ENCODE results near the gene GOLGA8A. TPM values are rescaled to one million over a fixed set of nuclear protein-coding genes. Genes with fewer than 3 reads are reported as not detected.

GOLGA8A gene, protein sequence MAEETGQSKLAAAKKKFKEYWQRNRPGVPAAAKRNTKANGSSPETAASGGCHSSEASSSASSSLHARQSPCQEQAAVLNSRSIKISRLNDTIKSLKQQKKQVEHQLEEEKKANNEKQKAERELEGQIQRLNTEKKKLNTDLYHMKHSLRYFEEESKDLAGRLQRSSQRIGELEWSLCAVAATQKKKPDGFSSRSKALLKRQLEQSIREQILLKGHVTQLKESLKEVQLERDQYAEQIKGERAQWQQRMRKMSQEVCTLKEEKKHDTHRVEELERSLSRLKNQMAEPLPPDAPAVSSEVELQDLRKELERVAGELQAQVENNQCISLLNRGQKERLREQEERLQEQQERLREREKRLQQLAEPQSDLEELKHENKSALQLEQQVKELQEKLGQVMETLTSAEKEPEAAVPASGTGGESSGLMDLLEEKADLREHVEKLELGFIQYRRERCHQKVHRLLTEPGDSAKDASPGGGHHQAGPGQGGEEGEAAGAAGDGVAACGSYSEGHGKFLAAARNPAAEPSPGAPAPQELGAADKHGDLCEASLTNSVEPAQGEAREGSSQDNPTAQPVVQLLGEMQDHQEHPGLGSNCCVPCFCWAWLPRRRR
- 10 to 100 TPM; 22.5 to 53.7 (median 38.2) TPM for total RNA-seq

GRCh38 chr15:34437687-34438086 lies at the start of gene GOLGA8A:
GOLGA8A (minus strand) TSS chr15:34437808; CDS start chr15:34389691, 48,117 bp downstream.
- TF ChIP-seq, protein P1, sequence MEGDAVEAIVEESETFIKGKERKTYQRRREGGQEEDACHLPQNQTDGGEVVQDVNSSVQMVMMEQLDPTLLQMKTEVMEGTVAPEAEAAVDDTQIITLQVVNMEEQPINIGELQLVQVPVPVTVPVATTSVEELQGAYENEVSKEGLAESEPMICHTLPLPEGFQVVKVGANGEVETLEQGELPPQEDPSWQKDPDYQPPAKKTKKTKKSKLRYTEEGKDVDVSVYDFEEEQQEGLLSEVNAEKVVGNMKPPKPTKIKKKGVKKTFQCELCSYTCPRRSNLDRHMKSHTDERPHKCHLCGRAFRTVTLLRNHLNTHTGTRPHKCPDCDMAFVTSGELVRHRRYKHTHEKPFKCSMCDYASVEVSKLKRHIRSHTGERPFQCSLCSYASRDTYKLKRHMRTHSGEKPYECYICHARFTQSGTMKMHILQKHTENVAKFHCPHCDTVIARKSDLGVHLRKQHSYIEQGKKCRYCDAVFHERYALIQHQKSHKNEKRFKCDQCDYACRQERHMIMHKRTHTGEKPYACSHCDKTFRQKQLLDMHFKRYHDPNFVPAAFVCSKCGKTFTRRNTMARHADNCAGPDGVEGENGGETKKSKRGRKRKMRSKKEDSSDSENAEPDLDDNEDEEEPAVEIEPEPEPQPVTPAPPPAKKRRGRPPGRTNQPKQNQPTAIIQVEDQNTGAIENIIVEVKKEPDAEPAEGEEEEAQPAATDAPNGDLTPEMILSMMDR (IDR thresholded peaks at IDR 0.05; ENCODE audit: low read depth) = no peak

GRCh38 chr15:34483644-34484043 lies 46.0 kb upstream of the GOLGA8A start:
- TF ChIP-seq, protein P1 (IDR thresholded peaks at IDR 0.05; ENCODE audit: low read depth) = no peak

GRCh38 chr15:34481370-34481769 lies 43.8 kb upstream of the GOLGA8A start:
- TF ChIP-seq, protein P1 (IDR thresholded peaks at IDR 0.05; ENCODE audit: low read depth) = no peak

- TF ChIP-seq, protein P1 (IDR thresholded peaks at IDR 0.05; ENCODE audit: low read depth) = no peak
These were observed 36.2 kb upstream of the GOLGA8A start for GRCh38 chr15:34473840-34474239.

DNA sequence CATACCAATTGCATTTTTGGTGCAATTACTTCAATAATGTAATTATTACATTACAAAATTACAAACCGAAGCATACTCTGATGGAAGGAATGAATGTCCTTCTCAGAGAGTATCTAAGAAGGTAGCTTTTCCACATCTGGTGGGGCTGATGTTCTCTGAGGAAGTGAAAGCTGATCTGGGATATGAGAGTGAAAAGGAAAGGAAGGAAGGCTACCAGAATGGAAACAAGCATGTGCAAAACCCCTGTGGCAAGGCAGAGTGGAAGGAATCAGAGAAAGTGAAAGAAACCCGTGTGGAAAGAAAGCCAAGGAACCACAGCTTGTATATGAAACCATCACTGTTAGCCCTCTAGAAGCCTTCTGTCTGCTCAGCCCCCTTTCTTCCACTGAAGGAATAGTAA lies 35.3 kb upstream of the GOLGA8A start:
- TF ChIP-seq, protein P1 (IDR thresholded peaks at IDR 0.05; ENCODE audit: low read depth) = no peak

DNA sequence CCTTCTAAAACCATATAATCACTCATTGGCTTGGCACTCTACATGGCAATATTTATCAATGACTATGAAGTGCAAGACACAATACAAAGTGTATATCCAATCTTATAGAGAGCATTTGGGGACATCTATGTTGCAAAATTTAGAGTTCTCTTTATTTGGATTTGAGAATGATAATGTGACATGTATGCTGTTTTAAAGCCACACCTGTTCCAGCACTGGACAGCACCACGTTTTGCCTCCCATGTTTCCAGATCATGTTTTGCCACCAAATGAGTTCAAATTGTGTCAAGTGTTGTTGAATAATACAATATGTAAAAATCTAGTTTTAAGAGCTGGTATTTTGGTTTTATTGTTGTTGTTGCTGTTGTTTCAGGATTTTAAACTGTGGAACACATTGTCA lies 33.3 kb upstream of the GOLGA8A start:
- TF ChIP-seq, protein P1 (IDR thresholded peaks at IDR 0.05; ENCODE audit: low read depth) = no peak

DNA sequence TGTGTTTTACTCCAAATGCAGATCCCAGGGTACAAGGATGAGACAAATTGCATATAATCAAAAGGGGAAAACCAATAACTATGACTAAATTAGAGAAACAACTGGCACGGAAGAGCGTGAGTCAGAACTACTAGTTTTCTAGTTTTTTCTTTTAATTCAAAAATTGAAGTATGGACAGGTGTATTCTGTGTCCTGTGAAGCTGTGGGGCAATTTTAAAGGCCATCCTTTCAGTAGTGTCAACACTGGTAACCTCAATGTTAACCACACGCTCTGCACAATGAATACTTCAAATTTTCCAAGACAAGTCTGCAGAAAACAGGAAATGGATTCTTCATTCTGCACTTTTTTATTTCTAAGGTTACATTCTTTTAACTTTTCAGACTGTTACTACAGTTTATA lies 32.5 kb upstream of the GOLGA8A start:
- TF ChIP-seq, protein P1 (IDR thresholded peaks at IDR 0.05; ENCODE audit: low read depth) = no peak

All from subcutaneous adipose tissue (tissue), 4 donors.